ENCODE results near the gene EMC9. TPM values are rescaled to one million over a fixed set of nuclear protein-coding genes. Genes with fewer than 3 reads are reported as not detected.

EMC9 gene
- total RNA-seq, 1 donor from 2014 or later = 23.8 TPM

DNA sequence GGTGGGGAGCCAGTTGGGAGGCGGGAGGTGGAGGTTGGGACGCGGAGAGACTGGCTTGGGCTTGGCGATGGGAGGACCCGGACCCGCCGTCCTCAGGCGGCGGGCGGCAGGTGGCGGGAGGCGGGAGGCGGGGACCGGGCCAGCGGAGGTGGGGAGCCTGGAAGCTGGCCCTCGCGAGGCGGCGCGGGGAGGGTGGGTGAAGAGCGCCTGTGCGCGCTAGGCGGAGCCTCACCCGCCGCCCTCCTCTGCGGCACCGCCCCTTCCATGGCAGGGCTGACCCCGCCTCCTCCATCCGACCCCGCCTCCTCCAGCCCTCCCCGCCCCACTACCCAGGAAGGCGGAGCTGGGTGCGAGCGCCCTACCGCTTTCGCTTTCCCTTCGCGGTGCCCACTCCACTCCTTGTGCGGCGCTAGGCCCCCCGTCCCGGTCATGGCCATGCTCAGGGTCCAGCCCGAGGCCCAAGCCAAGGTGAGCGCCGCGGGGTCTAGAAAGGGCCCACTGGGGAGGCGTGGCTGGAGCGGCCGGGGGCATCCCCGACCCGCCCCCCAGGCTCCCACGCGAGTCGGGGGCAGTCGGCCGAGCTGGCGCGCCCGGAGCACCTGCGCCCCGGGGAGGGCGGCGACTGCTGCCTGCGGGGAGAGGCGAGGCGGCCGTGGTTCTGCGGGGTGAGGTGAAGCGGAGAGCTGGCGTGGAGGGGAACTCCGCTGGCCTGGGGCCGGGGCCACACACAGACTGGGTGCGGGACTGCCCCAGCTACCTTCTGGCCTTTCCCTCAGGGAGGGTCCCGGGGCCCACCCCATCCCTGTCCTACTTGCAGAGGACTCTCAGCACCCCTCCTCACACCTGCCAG lies 5.3 kb downstream of the EMC9 start, which contains the start of gene PSME1:
TSS of gene PSME1 (plus strand) at position 361 of the 850 bp plus-strand sequence. CDS start at position 430, 69 bp downstream.
- H3K27ac ChIP-seq = peak within 1 kb of the TSS; percentile 85
- H3K36me3 ChIP-seq = peaks cover 0 to 22% of the 10 kb centered on the region in 2 donors
- intact Hi-C loops (cut with DNase I) = no loop called here
- DNase-seq (ENCODE audit: extremely low spot score in 2 of 2) = no peak
- peak within 1 kb of the TSS; percentile 68 to 100 for H3K4me3 ChIP-seq
- H3K4me1 ChIP-seq = peaks cover 44% of the 10 kb centered on the region
- TF ChIP-seq POLR2AphosphoS5 (IDR thresholded peaks at IDR 0.05; ENCODE audit: insufficient read depth in 1 of 2, low read depth in 1 of 2) = peak; percentile 34 to 85
- TF ChIP-seq, protein P1, sequence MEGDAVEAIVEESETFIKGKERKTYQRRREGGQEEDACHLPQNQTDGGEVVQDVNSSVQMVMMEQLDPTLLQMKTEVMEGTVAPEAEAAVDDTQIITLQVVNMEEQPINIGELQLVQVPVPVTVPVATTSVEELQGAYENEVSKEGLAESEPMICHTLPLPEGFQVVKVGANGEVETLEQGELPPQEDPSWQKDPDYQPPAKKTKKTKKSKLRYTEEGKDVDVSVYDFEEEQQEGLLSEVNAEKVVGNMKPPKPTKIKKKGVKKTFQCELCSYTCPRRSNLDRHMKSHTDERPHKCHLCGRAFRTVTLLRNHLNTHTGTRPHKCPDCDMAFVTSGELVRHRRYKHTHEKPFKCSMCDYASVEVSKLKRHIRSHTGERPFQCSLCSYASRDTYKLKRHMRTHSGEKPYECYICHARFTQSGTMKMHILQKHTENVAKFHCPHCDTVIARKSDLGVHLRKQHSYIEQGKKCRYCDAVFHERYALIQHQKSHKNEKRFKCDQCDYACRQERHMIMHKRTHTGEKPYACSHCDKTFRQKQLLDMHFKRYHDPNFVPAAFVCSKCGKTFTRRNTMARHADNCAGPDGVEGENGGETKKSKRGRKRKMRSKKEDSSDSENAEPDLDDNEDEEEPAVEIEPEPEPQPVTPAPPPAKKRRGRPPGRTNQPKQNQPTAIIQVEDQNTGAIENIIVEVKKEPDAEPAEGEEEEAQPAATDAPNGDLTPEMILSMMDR (IDR thresholded peaks at IDR 0.05) = no peak
- peak in 1 of 2 donors; percentile 68 for TF ChIP-seq POLR2A (IDR thresholded peaks at IDR 0.05)
- H3K9me3 ChIP-seq = no peaks in the 10 kb centered on the region
- H3K27me3 ChIP-seq = no peaks in the 10 kb centered on the region

- intact Hi-C loops (cut with DNase I) = no loop called here
Measured at GRCh38 chr14:24135584-24135833, 5.9 kb downstream of the EMC9 start.

DNA sequence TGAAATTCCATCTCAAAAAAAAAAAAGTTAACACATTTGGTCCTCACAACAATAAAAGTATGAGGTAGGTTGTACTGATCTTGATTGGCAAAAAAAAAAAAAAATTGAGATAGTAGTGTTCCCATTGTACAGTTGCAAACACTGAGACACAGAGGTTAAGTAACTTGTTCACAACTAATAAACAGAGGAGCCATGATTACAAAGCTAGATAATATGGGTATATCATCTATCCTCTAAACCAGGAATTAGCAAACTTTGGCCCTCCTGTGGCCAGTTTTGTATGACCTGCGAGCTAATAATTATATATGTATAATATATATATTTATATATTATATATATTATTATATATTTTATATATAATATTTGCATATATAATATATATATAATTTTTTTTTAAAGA lies 7.7 kb downstream of the EMC9 start:
- no peak for TF ChIP-seq POLR2AphosphoS5 (IDR thresholded peaks at IDR 0.05; ENCODE audit: insufficient read depth in 1 of 2, low read depth in 1 of 2)
- TF ChIP-seq, protein P1 (IDR thresholded peaks at IDR 0.05) = no peak
- no peak for TF ChIP-seq POLR2A (IDR thresholded peaks at IDR 0.05)
- no peak for DNase-seq (ENCODE audit: extremely low spot score in 2 of 2)
- Histone ChIP-seq H3K27ac (no peak overlapping the region), H3K27me3 (no peaks in the 10 kb centered on the region), H3K4me3 (no peak overlapping the region), H3K4me1 (peaks cover 22% of the 10 kb centered on the region), H3K9me3 (no peaks in the 10 kb centered on the region), H3K36me3 (peaks cover 0 to 14% of the 10 kb centered on the region in 2 donors)
- intact Hi-C loops (cut with DNase I) = no loop called here

More at GRCh38 chr14:24135584-24135833, 5.9 kb downstream of the EMC9 start:
- Histone ChIP-seq H3K4me3 (peak overlapping the region; percentile 68 to 100), H3K27ac (peak overlapping the region; percentile 85), H3K9me3 (no peaks in the 10 kb centered on the region), H3K27me3 (no peaks in the 10 kb centered on the region), H3K4me1 (peaks cover 39% of the 10 kb centered on the region), H3K36me3 (peaks cover 0 to 22% of the 10 kb centered on the region in 2 donors)
- TF ChIP-seq, protein P1 (IDR thresholded peaks at IDR 0.05) = no peak
- no peak for TF ChIP-seq POLR2A (IDR thresholded peaks at IDR 0.05)
- TF ChIP-seq POLR2AphosphoS5 (IDR thresholded peaks at IDR 0.05; ENCODE audit: insufficient read depth in 1 of 2, low read depth in 1 of 2) = no peak
- no peak for DNase-seq (ENCODE audit: extremely low spot score in 2 of 2)

GRCh38 chr14:24132976-24133375 lies 8.4 kb downstream of the EMC9 start:
- H3K4me1 ChIP-seq = peaks cover 16% of the 10 kb centered on the region
- H3K9me3 ChIP-seq = no peaks in the 10 kb centered on the region
- DNase-seq (ENCODE audit: extremely low spot score in 2 of 2) = no peak
- H3K4me3 ChIP-seq = no peak overlapping the region
- intact Hi-C loops (cut with DNase I) = no loop called here
- peaks cover 0 to 8% of the 10 kb centered on the region in 2 donors for H3K36me3 ChIP-seq
- no peak overlapping the region for H3K27ac ChIP-seq
- TF ChIP-seq POLR2AphosphoS5 (IDR thresholded peaks at IDR 0.05; ENCODE audit: insufficient read depth in 1 of 2, low read depth in 1 of 2) (no peak), POLR2A (IDR thresholded peaks at IDR 0.05) (no peak)
- TF ChIP-seq, protein P1 (IDR thresholded peaks at IDR 0.05) = no peak
- H3K27me3 ChIP-seq = no peaks in the 10 kb centered on the region

Data from vagina (tissue), 2 donors.